Transverse colon (tissue), 4 donors: ENCODE results near the gene EFNA4.

Source experiments
- CTCF ChIP-seq, 5 experiments: fragments of 200-600 bp in 3 of 5; fragments of 450-650 bp in 2 of 5; sonication (generic) in 3 of 5; IDR thresholded peaks; 1 replicate in 2 of 5; 2 replicates in 3 of 5; pipeline ENCODE4 v1.5.1; 2016 to 2017; ENCODE audit warnings: antibody characterized with exemption in 5 of 5, inconsistent platforms in 3 of 5, mild to moderate bottlenecking in 2 of 5, moderate library complexity in 1 of 5
- EP300 ChIP-seq: sonication (generic); formaldehyde crosslinking; IDR thresholded peaks from one replicate; pipeline ENCODE4 v1.6.1; 2017; ENCODE audit warnings: antibody characterized with exemption, low read depth
- POLR2A ChIP-seq: fragments of 450-650 bp; IDR thresholded peaks from one replicate; pipeline ENCODE4 v1.6.1; 2016; ENCODE audit warnings: antibody characterized with exemption, mild to moderate bottlenecking, moderate library complexity
- POLR2AphosphoS5 ChIP-seq, 3 donors: sonication (generic); formaldehyde crosslinking; IDR thresholded peaks; one replicate each; pipeline ENCODE4 v1.6.1; 2016; ENCODE audit warnings: antibody characterized with exemption in 3 of 3

GRCh38 chr1:155043301-155043702 lies 20.2 kb upstream of the EFNA4 start:
- peak in 3 of 5 experiments; percentile 2 to 36 (median 35) for TF ChIP-seq CTCF (IDR thresholded peaks at IDR 0.05)
- peak; percentile 44 for TF ChIP-seq POLR2A
- TF ChIP-seq EP300: no peak
- TF ChIP-seq POLR2AphosphoS5 (IDR thresholded peaks at IDR 0.05): no peak
